Stimulated activated CD4-positive, alpha-beta T cell treated with anti-CD3 and anti-CD28 coated beads, Interleukin-2, amount 100 ng/mL, for 24 hours (primary cell): Measurements from ENCODE around the gene FAP.

Experiments
- DNase-seq, 2 donors: peaks; one replicate each; pipeline ENCODE4 v3.0.0-alpha.2; 2020

The FAP gene

GRCh38 chr2:162123806-162124758 is 119.2 kb downstream of the FAP start:
- no peak for DNase-seq
